GM12878 (cell line): ENCODE results near the gene GRM6. TPM values are rescaled to one million over a fixed set of nuclear protein-coding genes. Genes with fewer than 3 reads are reported as not detected.

ENCODE experiments used
- ATAC-seq: fragments of 200-7000 bp; cut with Tn5 transposase; 3 replicates; pipeline ENCODE4 v1.9.1; 2020; ENCODE audit warnings: mild to moderate bottlenecking, moderate library complexity
- BruUV-seq: library from RNA; stranded (reverse); fragments of 400-500 nt; replicated peaks from 2 replicates; lab custom pipeline; 2021; lab: Mats Ljungman, UMichigan
- CTCF ChIA-PET: fragments of 300-600 bp; sonication (Branson Sonifier 250); formaldehyde crosslinking; extraction: SDS; loops from one replicate; lab custom pipeline; 2021; ENCODE audit warnings: inconsistent platforms; lab: Yijun Ruan, JAX
- POLR2A ChIA-PET: fragments of 350-600 bp; formaldehyde crosslinking; extraction: SDS; loops from one replicate; lab custom pipeline; 2021; ENCODE audit warnings: inconsistent platforms; lab: Charles Lee
- RAD21 ChIA-PET: fragments of 300-600 bp; sonication (Branson Sonifier 250); formaldehyde crosslinking; loops from one replicate; lab custom pipeline; 2023; ENCODE audit warnings: antibody characterized with exemption; ENCODE audit not compliant: unreplicated experiment; lab: Charles Lee
- SMC1A ChIA-PET: fragments of 300-600 bp; sonication (Branson Sonifier 250); formaldehyde crosslinking; loops from one replicate; lab custom pipeline; 2023; ENCODE audit not compliant: unreplicated experiment, uncharacterized antibody; lab: Charles Lee
- DNase-seq: peaks from one replicate; pipeline ENCODE4 v3.0.0-alpha.2; 2011; ENCODE audit warnings: low read depth, low spot score
- FAIRE-seq: peaks from 3 replicates; lab custom pipeline; 2011; peaks lifted over from hg19 to GRCh38; lab: Jason Lieb, UNC
- H2AFZ ChIP-seq: 2 replicates; pipeline ENCODE4 v1.6.0; 2011; ENCODE audit warnings: low read depth, low read length, control low read depth; ENCODE audit not compliant: control insufficient read depth
- H3K27ac ChIP-seq: 2 replicates; pipeline ENCODE4 v1.5.1; 2011; ENCODE audit warnings: control low read depth; ENCODE audit not compliant: control insufficient read depth, insufficient read depth
- H3K27me3 ChIP-seq, 2 experiments: replicated peaks in 1 of 2; 2 replicates each; pipeline versions ENCODE4 v1.6.0 to v1.6.1; 2011; ENCODE audit warnings: low read length in 1 of 2; ENCODE audit not compliant: control insufficient read depth in 2 of 2, insufficient read depth in 2 of 2
- H3K36me3 ChIP-seq, 2 experiments: 2 replicates each; pipeline ENCODE4 v1.5.1; 2011; ENCODE audit warnings: low read length in 1 of 2; ENCODE audit not compliant: control insufficient read depth in 2 of 2, insufficient read depth in 2 of 2
- H3K4me1 ChIP-seq: 2 replicates; pipeline ENCODE4 v1.6.1; 2011; ENCODE audit warnings: mild to moderate bottlenecking, low read length, moderate library complexity, mixed read lengths; ENCODE audit not compliant: control insufficient read depth, insufficient read depth
- H3K4me2 ChIP-seq: 2 replicates; pipeline ENCODE4 v1.6.0; 2011; ENCODE audit warnings: control low read depth; ENCODE audit not compliant: control insufficient read depth, insufficient read depth
- H3K4me3 ChIP-seq: fragments of 200-600 bp; sonication (generic); 2 replicates; pipeline ENCODE4 v1.5.1; 2016
- H3K79me2 ChIP-seq: 2 replicates; pipeline ENCODE4 v1.6.0; 2011; ENCODE audit warnings: low read length; ENCODE audit not compliant: control insufficient read depth, insufficient read depth
- H3K9ac ChIP-seq: 2 replicates; pipeline ENCODE4 v1.8.0; 2011; ENCODE audit warnings: low read length, control low read depth, mixed read lengths; ENCODE audit not compliant: control insufficient read depth, insufficient read depth
- H3K9me3 ChIP-seq: replicated peaks from 3 replicates; pipeline ENCODE4 v1.5.1; 2011; ENCODE audit warnings: mild to moderate bottlenecking, low read length; ENCODE audit not compliant: control insufficient read depth, insufficient read depth
- H4K20me1 ChIP-seq: 2 replicates; pipeline ENCODE4 v1.6.0; 2011; ENCODE audit not compliant: control insufficient read depth, insufficient read depth
- CEBPZ ChIP-seq: fragments of 150-350 bp; IDR thresholded peaks from 2 replicates; pipeline ENCODE4 v1.6.1; 2016; ENCODE audit warnings: low read depth, low read length
- DPF2 ChIP-seq: fragments of 450-650 bp; IDR thresholded peaks from 2 replicates; pipeline ENCODE4 v1.6.1; 2017; ENCODE audit warnings: mild to moderate bottlenecking
- GATAD2B ChIP-seq: fragments of 450-650 bp; conservative IDR thresholded peaks from 2 replicates; pipeline ENCODE4 v1.6.1; 2017; ENCODE audit warnings: low read depth, mild to moderate bottlenecking, moderate library complexity
- NFYA ChIP-seq: IDR thresholded peaks from 2 replicates; pipeline ENCODE4 v1.6.1; 2011; ENCODE audit warnings: low read depth, mild to moderate bottlenecking, low read length, improper control_type of control experiment, borderline replicate concordance
- NKRF ChIP-seq: fragments of 450-650 bp; conservative IDR thresholded peaks from 2 replicates; pipeline ENCODE4 v1.6.1; 2017; ENCODE audit warnings: mild to moderate bottlenecking, moderate library complexity
- PRDM15 ChIP-seq: fragments of 450-650 bp; formaldehyde crosslinking; IDR thresholded peaks from 2 replicates; pipeline ENCODE4 v1.4.0; 2020; ENCODE audit warnings: mild to moderate bottlenecking, moderate library complexity
- RCOR1 ChIP-seq: conservative IDR thresholded peaks from 2 replicates; pipeline ENCODE4 v1.6.1; 2012; ENCODE audit warnings: low read depth, low read length, improper control_type of control experiment
- RELB ChIP-seq: fragments of 450-650 bp; IDR thresholded peaks from 2 replicates; pipeline ENCODE4 v1.6.1; 2017; ENCODE audit warnings: low read depth, mild to moderate bottlenecking, moderate library complexity
- SMAD5 ChIP-seq: IDR thresholded peaks from 2 replicates; pipeline ENCODE4 v1.6.1; 2016; ENCODE audit warnings: antibody characterized with exemption, low read depth
- STAT3 ChIP-seq: IDR thresholded peaks from 2 replicates; pipeline ENCODE4 v1.6.1; 2011; ENCODE audit warnings: low read depth, low read length, improper control_type of control experiment
- SUZ12 ChIP-seq: fragments of 200-600 bp; sonication (generic); IDR thresholded peaks from one replicate; pipeline ENCODE4 v1.6.1; 2018; ENCODE audit warnings: antibody characterized with exemption, mild to moderate bottlenecking; ENCODE audit not compliant: unreplicated experiment
- WGBS: methylation state at CpG from one replicate; pipeline ENCODE4 v1.1.6; 2016; ENCODE audit warnings: low lambda C conversion rate; ENCODE audit not compliant: insufficient replicate concordance, insufficient coverage; ENCODE audit errors: missing lambda C conversion rate; 5-methylcytosine and 5-hydroxymethylcytosine counted together
- in situ Hi-C: fragments of 300-500 bp; cut with MboI; formaldehyde crosslinking; loops from 9 replicates; pipeline ENCODE4 v1.14.3; 2018; ENCODE audit warnings: mixed read lengths
- intact Hi-C: fragments of 100-400 bp; cut with micrococcal nuclease; formaldehyde crosslinking; loops from one replicate; pipeline ENCODE4 v1.14.2; 2022; ENCODE audit not compliant: unreplicated experiment
- polyA plus RNA-seq, 11 experiments: library from polyadenylated mRNA; depleted of rRNA in 4 of 11; unstranded in 6 of 11; stranded (reverse) in 5 of 11; fragments of >200 nt; fragmentation: Nextera tagmentation in 4 of 11; fragmentation: Illumina TruSeq in 1 of 11; extraction: Ambion mirVana in 4 of 11; extraction: Trizol in 1 of 11; gene quantifications; 1 replicate in 1 of 11; 2 replicates in 10 of 11; pipeline versions ENCODE4 v1.2.1 to v1.2.3, GENCODE V29; 2011 to 2016; ENCODE audit warnings: inconsistent platforms in 2 of 11, missing spikeins in 2 of 11, low read depth in 1 of 11
- total RNA-seq, 4 experiments: library from RNA; depleted of rRNA in 3 of 4; stranded (reverse); fragments of >200 nt in 3 of 4; fragmentation: Illumina TruSeq in 1 of 4; extraction: Trizol in 1 of 4; gene quantifications; 2 replicates each; pipeline versions ENCODE4 v1.2.1 to v1.2.3, GENCODE V29; 2013 to 2021

GRM6 gene
- total and polyA plus RNA-seq, 10 of the 15 experiments (the other 5 are each of a cell fraction or from before 2014, with no cell fraction given) = not detected

- TF ChIP-seq PRDM15 (CRISPR knock-in tag) = no peak
- TF ChIP-seq DPF2 = no peak
- no peak for TF ChIP-seq RCOR1
Measured at GRCh38 chr5:178981381-178981780, 13.7 kb downstream of the GRM6 start (continued).

- BruUV-seq = no TSS peak
- H3K9me3 ChIP-seq = no peaks in the 10 kb centered on the region; the same call in 1 of the 3 replicates
- 42% methylated on average over 5 of the region's 5 CpGs for WGBS
Measured at GRCh38 chr5:178965465-178966055, 29.6 kb downstream of the GRM6 start.

More at GRCh38 chr5:178965465-178966055, 29.6 kb downstream of the GRM6 start:
- Histone ChIP-seq H3K27me3 (no peaks in the 10 kb centered on the region), H2AFZ (no peak overlapping the region), H3K4me3 (no peak overlapping the region), H3K9ac (no peak overlapping the region), H3K79me2 (no peaks in the 10 kb centered on the region), H3K4me2 (no peak overlapping the region), H3K4me1 (no peaks in the 10 kb centered on the region), H3K27ac (no peak overlapping the region), H3K36me3 (no peaks in the 10 kb centered on the region), H4K20me1 (no peaks in the 10 kb centered on the region)
- ChIA-PET SMC1A (no interaction called here), POLR2A (no interaction called here), RAD21 (no interaction called here), CTCF (no interaction called here)
- DNase-seq (no peak), ATAC-seq (no peak), FAIRE-seq (no peak)
- in situ Hi-C loops (no loop called here), intact Hi-C loops (no loop called here)
- TF ChIP-seq STAT3 (no peak), CEBPZ (no peak), SMAD5 (no peak), GATAD2B (no peak), NKRF (no peak), RELB (no peak), NFYA (no peak), SUZ12 (no peak)
